HG02798 (cell line): Measurements from ENCODE around the gene RAB12.

Source experiments
- ATAC-seq: cut with Tn5 transposase; IDR thresholded peaks from one replicate; pipeline ENCODE4 v1.9.1; 2021; ENCODE audit warnings: mild to moderate bottlenecking; ENCODE audit not compliant: unreplicated experiment, poor library complexity

The RAB12 gene

GRCh38 chr18:8673256-8674209 lies 64.3 kb downstream of the RAB12 start:
- ATAC-seq: peak; percentile 97

GRCh38 chr18:8675057-8675456 lies 65.8 kb downstream of the RAB12 start:
- no peak for ATAC-seq

- peak; percentile 68 for ATAC-seq
These were observed 72.0 kb downstream of the RAB12 start for GRCh38 chr18:8681196-8681595.

- no peak for ATAC-seq
These were observed 75.3 kb downstream of the RAB12 start for GRCh38 chr18:8684577-8684976.

GRCh38 chr18:8685141-8685913 lies 76.1 kb downstream of the RAB12 start:
- ATAC-seq: no peak

- ATAC-seq: no peak
These were observed 76.6 kb downstream of the RAB12 start for GRCh38 chr18:8685914-8686216.

GRCh38 chr18:8686611-8687010 lies 77.4 kb downstream of the RAB12 start:
- no peak for ATAC-seq

- ATAC-seq: no peak
These were observed 79.1 kb downstream of the RAB12 start for GRCh38 chr18:8688216-8688800.

- ATAC-seq: no peak
These were observed 79.6 kb downstream of the RAB12 start for GRCh38 chr18:8688816-8689215.
